H1 (cell line): ENCODE results near the gene CADM1. TPM values are rescaled to one million over a fixed set of nuclear protein-coding genes. Genes with fewer than 3 reads are reported as not detected.

Experiments
- ATF2 ChIP-seq: IDR thresholded peaks from 2 replicates; pipeline ENCODE4 v1.6.1; 2012; ENCODE audit warnings: low read length, inconsistent platforms
- CTBP2 ChIP-seq: IDR thresholded peaks from 2 replicates; pipeline ENCODE4 v1.7.0; 2011; ENCODE audit warnings: borderline replicate concordance, mild to moderate bottlenecking, moderate library complexity, mixed read lengths, low read length; ENCODE audit not compliant: insufficient read depth, insufficient read length
- HDAC2 ChIP-seq, 2 experiments: fragments of 300-600 bp in 1 of 2; sonication (generic) in 1 of 2; IDR thresholded peaks; 2 replicates each; pipeline ENCODE4 v1.6.1; 2011 to 2012; ENCODE audit warnings: low read depth in 2 of 2, low read length in 2 of 2, mild to moderate bottlenecking in 2 of 2, moderate library complexity in 2 of 2, borderline replicate concordance in 1 of 2, inconsistent platforms in 1 of 2
- MAX ChIP-seq: IDR thresholded peaks from 2 replicates; pipeline ENCODE4 v1.6.1; 2012; ENCODE audit warnings: inconsistent platforms
- RAD21 ChIP-seq, 2 experiments: IDR thresholded peaks in 1 of 2; conservative IDR thresholded peaks in 1 of 2; 2 replicates each; pipeline ENCODE4 v1.6.1; 2011; ENCODE audit warnings: low read depth in 2 of 2, low read length in 2 of 2, improper control_type of control experiment in 1 of 2, inconsistent platforms in 1 of 2, mild to moderate bottlenecking in 1 of 2, moderate library complexity in 1 of 2
- TAF1 ChIP-seq: IDR thresholded peaks from 2 replicates; pipeline ENCODE4 v1.6.1; 2011; ENCODE audit warnings: mild to moderate bottlenecking, low read depth, low read length
- polyA plus RNA-seq, 7 experiments: library from polyadenylated mRNA; depleted of rRNA in 3 of 7; stranded (reverse) in 5 of 7; unstranded in 2 of 7; fragments of >200 nt in 5 of 7; fragments of 200-250 nt in 2 of 7; gene quantifications; 1 replicate in 5 of 7; 2 replicates in 1 of 7; 4 replicates in 1 of 7; pipeline versions ENCODE4 v1.2.1 to v1.2.3, GENCODE V29; 2011 to 2013; ENCODE audit warnings: missing spikeins in 2 of 7, mixed read lengths in 2 of 7
- total RNA-seq: library from RNA; stranded (reverse); fragmentation: NEBNext Ultra II Directional; extraction: Animal tissue kit (Norgen Biotek cat#: 25700); gene quantifications from 2 replicates; pipeline ENCODE4 v1.2.1, GENCODE V29; 2021

The CADM1 gene
- total and polyA plus RNA-seq, 2 of the 8 experiments (the other 6 are each of a cell fraction or from before 2014, with no cell fraction given) = 8.3 to 25.3 TPM

- TF ChIP-seq MAX (no peak), HDAC2 (IDR thresholded peaks at IDR 0.05; ENCODE audit: borderline replicate concordance in 1 of 2, low read depth in 2 of 2, low read length in 2 of 2) (no peak), RAD21 (IDR thresholded peaks at IDR 0.05 in 1 of 2, conservative IDR thresholded peaks at IDR 0.05 in 1 of 2; ENCODE audit: low read depth in 2 of 2, low read length in 2 of 2) (no peak), ATF2 (no peak), TAF1 (no peak), CTBP2 (no peak)
Measured at GRCh38 chr11:115251126-115251525, 253.1 kb downstream of the CADM1 start (continued).
